GM13977 (cell line): ENCODE results near the gene RSU1.

Experiments used
- DNase-seq: peaks from one replicate; pipeline ENCODE4 v3.0.0; 2012; ENCODE audit warnings: low spot score
- CTCF ChIP-seq: IDR thresholded peaks from 2 replicates; pipeline ENCODE4 v1.5.1; 2012; ENCODE audit warnings: mild to moderate bottlenecking, control low read depth; ENCODE audit not compliant: insufficient read depth; ENCODE audit errors: extremely low read depth, missing control alignments
- in situ Hi-C: fragments of 300-500 bp; cut with MboI; formaldehyde crosslinking; loops from one replicate; pipeline ENCODE4 v1.12.0; 2022; ENCODE audit warnings: low sequenced_read_pairs, low pct_unique_long_range_greater_than_20kb, mixed read lengths, inconsistent platforms; ENCODE audit not compliant: unreplicated experiment

The RSU1 gene

GRCh38 chr10:16656895-16657294 lies 160.3 kb downstream of the RSU1 start:
- TF ChIP-seq CTCF = no peak
- DNase-seq = no peak
- in situ Hi-C loops = no loop called here

- TF ChIP-seq CTCF = no peak
- no peak for DNase-seq
- in situ Hi-C loops = no loop called here
Measured at GRCh38 chr10:16653224-16653623, 164.0 kb downstream of the RSU1 start.

- no peak for DNase-seq
- in situ Hi-C loops = no loop called here
- TF ChIP-seq CTCF = no peak
Measured at GRCh38 chr10:16652154-16652553, 165.1 kb downstream of the RSU1 start.

GRCh38 chr10:16649757-16650156 lies 167.5 kb downstream of the RSU1 start:
- no peak for TF ChIP-seq CTCF
- in situ Hi-C loops = no loop called here
- no peak for DNase-seq

GRCh38 chr10:16648366-16648765 lies 168.9 kb downstream of the RSU1 start:
- in situ Hi-C loops = no loop called here
- DNase-seq = no peak
- no peak for TF ChIP-seq CTCF

GRCh38 chr10:16646181-16647059 lies 170.8 kb downstream of the RSU1 start:
- in situ Hi-C loops = no loop called here
- TF ChIP-seq CTCF = no peak
- no peak for DNase-seq
